ENCODE measurements around the gene INPPL1. TPM values are rescaled to one million over a fixed set of nuclear protein-coding genes. Genes with fewer than 3 reads are reported as not detected.

The INPPL1 gene, protein sequence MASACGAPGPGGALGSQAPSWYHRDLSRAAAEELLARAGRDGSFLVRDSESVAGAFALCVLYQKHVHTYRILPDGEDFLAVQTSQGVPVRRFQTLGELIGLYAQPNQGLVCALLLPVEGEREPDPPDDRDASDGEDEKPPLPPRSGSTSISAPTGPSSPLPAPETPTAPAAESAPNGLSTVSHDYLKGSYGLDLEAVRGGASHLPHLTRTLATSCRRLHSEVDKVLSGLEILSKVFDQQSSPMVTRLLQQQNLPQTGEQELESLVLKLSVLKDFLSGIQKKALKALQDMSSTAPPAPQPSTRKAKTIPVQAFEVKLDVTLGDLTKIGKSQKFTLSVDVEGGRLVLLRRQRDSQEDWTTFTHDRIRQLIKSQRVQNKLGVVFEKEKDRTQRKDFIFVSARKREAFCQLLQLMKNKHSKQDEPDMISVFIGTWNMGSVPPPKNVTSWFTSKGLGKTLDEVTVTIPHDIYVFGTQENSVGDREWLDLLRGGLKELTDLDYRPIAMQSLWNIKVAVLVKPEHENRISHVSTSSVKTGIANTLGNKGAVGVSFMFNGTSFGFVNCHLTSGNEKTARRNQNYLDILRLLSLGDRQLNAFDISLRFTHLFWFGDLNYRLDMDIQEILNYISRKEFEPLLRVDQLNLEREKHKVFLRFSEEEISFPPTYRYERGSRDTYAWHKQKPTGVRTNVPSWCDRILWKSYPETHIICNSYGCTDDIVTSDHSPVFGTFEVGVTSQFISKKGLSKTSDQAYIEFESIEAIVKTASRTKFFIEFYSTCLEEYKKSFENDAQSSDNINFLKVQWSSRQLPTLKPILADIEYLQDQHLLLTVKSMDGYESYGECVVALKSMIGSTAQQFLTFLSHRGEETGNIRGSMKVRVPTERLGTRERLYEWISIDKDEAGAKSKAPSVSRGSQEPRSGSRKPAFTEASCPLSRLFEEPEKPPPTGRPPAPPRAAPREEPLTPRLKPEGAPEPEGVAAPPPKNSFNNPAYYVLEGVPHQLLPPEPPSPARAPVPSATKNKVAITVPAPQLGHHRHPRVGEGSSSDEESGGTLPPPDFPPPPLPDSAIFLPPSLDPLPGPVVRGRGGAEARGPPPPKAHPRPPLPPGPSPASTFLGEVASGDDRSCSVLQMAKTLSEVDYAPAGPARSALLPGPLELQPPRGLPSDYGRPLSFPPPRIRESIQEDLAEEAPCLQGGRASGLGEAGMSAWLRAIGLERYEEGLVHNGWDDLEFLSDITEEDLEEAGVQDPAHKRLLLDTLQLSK
- polyA plus RNA-seq, result 44.0 to 69.5 TPM (median 53.7 TPM) in 3 replicates
- 11.4 TPM for polyA plus RNA-seq (2011; ENCODE audit: low read depth)
- 22.1 and 22.9 TPM in 2 replicates for polyA plus RNA-seq (2011; cell fraction: cytosol; rRNA removed)
- 355 and 414 TPM in 2 replicates for polyA plus RNA-seq (2011; cell fraction: nucleus; rRNA removed)
- 23.7 and 33.5 TPM in 2 replicates for polyA plus RNA-seq (2012; ENCODE audit: low replicate concordance)
- polyA minus RNA-seq, result 69.3 to 97.3 TPM (median 87.9 TPM) in 3 replicates
- polyA minus RNA-seq (2011; cell fraction: cytosol; rRNA and poly(A)+ RNA removed), result 90.4 TPM
- polyA minus RNA-seq (2011; cell fraction: nucleus; rRNA and poly(A)+ RNA removed), result 120 and 138 TPM in 2 replicates

DNA sequence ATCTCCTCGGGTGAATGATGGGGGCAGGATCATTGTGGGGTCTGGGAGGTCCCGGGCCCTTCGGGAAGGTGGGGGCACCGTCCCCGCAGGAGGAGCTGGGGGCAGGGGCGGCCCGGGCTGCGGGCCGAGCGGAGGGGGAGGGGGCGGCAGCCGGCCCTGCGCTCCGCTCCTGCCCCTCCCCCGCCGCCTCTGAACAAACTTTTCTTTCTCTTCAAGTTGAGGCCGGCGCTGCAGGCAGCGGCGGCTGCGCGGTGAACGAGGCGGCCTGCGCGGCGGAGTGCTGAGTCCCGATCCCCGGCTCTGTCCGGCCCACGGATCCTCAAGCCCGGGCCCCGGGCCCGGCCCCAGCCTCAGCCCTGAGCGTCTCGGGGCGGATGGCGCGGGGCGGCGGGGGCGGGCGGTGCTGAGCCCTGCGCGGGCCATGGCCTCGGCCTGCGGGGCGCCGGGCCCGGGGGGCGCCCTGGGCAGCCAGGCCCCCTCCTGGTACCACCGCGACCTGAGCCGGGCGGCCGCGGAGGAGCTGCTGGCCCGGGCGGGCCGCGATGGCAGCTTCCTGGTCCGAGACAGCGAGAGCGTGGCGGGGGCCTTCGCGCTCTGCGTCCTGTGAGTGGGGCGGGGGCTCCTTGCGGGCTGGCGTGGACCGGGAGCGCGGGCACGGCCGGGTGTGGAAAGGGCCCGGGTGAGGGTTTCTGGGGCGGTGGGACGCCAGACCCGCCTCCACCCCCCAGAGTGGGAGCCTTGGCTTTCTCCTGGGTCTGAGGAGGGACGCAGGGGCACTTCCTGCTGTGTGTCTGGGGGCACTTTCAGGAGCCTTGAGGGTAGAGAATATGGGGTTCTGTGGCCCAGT lies at the start of gene INPPL1:
Gene INPPL1 (plus strand): TSS at position 204 of the 847 bp plus-strand sequence. CDS start 218 bp downstream, at position 422.
- H4K20me1 ChIP-seq (ENCODE audit: control insufficient read depth, extremely low read depth, insufficient read depth, low read length), result peaks cover 3% of the 10 kb centered on the region
- H3K9me3 ChIP-seq (ENCODE audit: control insufficient read depth, low read depth, low read length), result no peaks in the 10 kb centered on the region
- no peaks in the 10 kb centered on the region for H3K9me1 ChIP-seq (ENCODE audit: control insufficient read depth, extremely low read depth, insufficient read depth, low read length)
- H3K79me2 ChIP-seq (ENCODE audit: control insufficient read depth, insufficient read depth, low read length), result peaks cover 29% of the 10 kb centered on the region
- peak within 1 kb of the TSS; percentile 73 for H3K9ac ChIP-seq (ENCODE audit: control insufficient read depth, extremely low read depth, insufficient read depth, low read length)
- dilution Hi-C loops (cut with MboI; ENCODE audit: extremely low pct_ligation_motif_present, low sequenced_read_pairs), result no loop called here
- no peaks in the 10 kb centered on the region for H3K27me3 ChIP-seq (ENCODE audit: control insufficient read depth, extremely low read depth, insufficient read depth, low read length)
- TF ChIP-seq, protein P1, sequence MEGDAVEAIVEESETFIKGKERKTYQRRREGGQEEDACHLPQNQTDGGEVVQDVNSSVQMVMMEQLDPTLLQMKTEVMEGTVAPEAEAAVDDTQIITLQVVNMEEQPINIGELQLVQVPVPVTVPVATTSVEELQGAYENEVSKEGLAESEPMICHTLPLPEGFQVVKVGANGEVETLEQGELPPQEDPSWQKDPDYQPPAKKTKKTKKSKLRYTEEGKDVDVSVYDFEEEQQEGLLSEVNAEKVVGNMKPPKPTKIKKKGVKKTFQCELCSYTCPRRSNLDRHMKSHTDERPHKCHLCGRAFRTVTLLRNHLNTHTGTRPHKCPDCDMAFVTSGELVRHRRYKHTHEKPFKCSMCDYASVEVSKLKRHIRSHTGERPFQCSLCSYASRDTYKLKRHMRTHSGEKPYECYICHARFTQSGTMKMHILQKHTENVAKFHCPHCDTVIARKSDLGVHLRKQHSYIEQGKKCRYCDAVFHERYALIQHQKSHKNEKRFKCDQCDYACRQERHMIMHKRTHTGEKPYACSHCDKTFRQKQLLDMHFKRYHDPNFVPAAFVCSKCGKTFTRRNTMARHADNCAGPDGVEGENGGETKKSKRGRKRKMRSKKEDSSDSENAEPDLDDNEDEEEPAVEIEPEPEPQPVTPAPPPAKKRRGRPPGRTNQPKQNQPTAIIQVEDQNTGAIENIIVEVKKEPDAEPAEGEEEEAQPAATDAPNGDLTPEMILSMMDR (optimal IDR thresholded peaks at IDR 0.05 in 1 of 3, IDR thresholded peaks at IDR 0.05 in 1 of 3, conservative IDR thresholded peaks at IDR 0.05 in 1 of 3; ENCODE audit: extremely low read depth in 1 of 3, insufficient read depth in 2 of 3, low read length in 3 of 3), result no peak
- no peak for TF ChIP-seq EZH2 (IDR thresholded peaks at IDR 0.05; ENCODE audit: low read length)
- FAIRE-seq (no peak), DNase-seq (ENCODE audit: low read depth, low spot score) (no peak)
- peak within 1 kb of the TSS; percentile 95 for H3K4me2 ChIP-seq (ENCODE audit: control insufficient read depth, extremely low read depth, insufficient read depth, low read depth, low read length)
- H3K27ac ChIP-seq (ENCODE audit: control insufficient read depth, insufficient read depth, low read length), result peak within 1 kb of the TSS; percentile 63
- peak within 1 kb of the TSS; percentile 74 to 86 (median 81) for H3K4me3 ChIP-seq (ENCODE audit: control insufficient read depth in 2 of 3, extremely low read depth in 1 of 3, insufficient read depth in 2 of 3, low read depth in 1 of 3, low read length in 3 of 3)
- H3K36me3 ChIP-seq (ENCODE audit: control insufficient read depth in 2 of 2, extremely low read depth in 1 of 2, insufficient read depth in 2 of 2, low read length in 2 of 2), result peaks cover 12 to 21% of the 10 kb centered on the region in 2 experiments
- peak within 1 kb of the TSS; percentile 83 for H2AFZ ChIP-seq (ENCODE audit: control insufficient read depth, low read length)
- peaks cover 10% of the 10 kb centered on the region for H3K4me1 ChIP-seq (ENCODE audit: control insufficient read depth, extremely low read depth, insufficient read depth, low read length)
